Measurements from ENCODE around the gene PHLPP1. TPM values are rescaled to one million over a fixed set of nuclear protein-coding genes. Genes with fewer than 3 reads are reported as not detected.

PHLPP1 gene
- total RNA-seq, 4 donors from 2014 or later = 17.7 to 29.5 (median 25.5) TPM

DNA sequence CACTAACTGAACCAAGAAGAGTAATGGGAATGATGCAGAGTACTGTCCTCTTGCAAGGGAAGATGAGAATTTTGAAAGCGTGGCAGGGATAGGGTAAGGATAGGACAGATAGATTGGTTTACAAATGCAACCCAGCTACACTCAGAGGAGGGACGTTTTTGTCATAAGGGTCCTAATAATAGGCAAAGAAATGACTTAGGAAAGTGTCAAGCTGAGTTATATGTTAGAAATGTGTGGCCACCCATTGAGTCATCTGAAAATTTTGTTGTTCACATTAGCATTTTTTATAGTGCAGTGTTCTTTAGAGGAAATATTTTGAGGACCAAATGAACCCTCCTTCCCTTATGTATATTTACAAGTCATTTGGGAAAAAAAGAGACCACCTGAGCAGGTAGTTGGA is 137.5 kb downstream of the PHLPP1 start:
- in situ Hi-C loops (cut with MboI; ENCODE audit: low pct_ligation_motif_present in 1 of 4, low pct_unique_long_range_greater_than_20kb in 1 of 4, low sequenced_read_pairs in 3 of 4) (no loop called here), intact Hi-C loops (cut with DNase I; ENCODE audit: low total_unique reads) (no loop called here)
- DNase-seq = no peak
- Histone ChIP-seq H3K4me3 (no peak overlapping the region), H3K36me3 (no peaks in the 10 kb centered on the region), H3K4me1 (peaks cover 0 to 5% (median 0%) of the 10 kb centered on the region in 4 donors), H3K9me3 (no peaks in the 10 kb centered on the region), H3K27me3 (no peaks in the 10 kb centered on the region), H3K27ac (no peak overlapping the region)
- TF ChIP-seq POLR2A (IDR thresholded peaks at IDR 0.05) (no peak), POLR2AphosphoS5 (IDR thresholded peaks at IDR 0.05) (no peak), EP300 (IDR thresholded peaks at IDR 0.05; ENCODE audit: low read depth) (no peak)
- TF ChIP-seq, protein P1, sequence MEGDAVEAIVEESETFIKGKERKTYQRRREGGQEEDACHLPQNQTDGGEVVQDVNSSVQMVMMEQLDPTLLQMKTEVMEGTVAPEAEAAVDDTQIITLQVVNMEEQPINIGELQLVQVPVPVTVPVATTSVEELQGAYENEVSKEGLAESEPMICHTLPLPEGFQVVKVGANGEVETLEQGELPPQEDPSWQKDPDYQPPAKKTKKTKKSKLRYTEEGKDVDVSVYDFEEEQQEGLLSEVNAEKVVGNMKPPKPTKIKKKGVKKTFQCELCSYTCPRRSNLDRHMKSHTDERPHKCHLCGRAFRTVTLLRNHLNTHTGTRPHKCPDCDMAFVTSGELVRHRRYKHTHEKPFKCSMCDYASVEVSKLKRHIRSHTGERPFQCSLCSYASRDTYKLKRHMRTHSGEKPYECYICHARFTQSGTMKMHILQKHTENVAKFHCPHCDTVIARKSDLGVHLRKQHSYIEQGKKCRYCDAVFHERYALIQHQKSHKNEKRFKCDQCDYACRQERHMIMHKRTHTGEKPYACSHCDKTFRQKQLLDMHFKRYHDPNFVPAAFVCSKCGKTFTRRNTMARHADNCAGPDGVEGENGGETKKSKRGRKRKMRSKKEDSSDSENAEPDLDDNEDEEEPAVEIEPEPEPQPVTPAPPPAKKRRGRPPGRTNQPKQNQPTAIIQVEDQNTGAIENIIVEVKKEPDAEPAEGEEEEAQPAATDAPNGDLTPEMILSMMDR (IDR thresholded peaks at IDR 0.05) = no peak
- WGBS, 2 donors (ENCODE audit: low coverage in 1 of 2) = 46 to 65% methylated on average over 2 of the region's 2 CpGs

DNA sequence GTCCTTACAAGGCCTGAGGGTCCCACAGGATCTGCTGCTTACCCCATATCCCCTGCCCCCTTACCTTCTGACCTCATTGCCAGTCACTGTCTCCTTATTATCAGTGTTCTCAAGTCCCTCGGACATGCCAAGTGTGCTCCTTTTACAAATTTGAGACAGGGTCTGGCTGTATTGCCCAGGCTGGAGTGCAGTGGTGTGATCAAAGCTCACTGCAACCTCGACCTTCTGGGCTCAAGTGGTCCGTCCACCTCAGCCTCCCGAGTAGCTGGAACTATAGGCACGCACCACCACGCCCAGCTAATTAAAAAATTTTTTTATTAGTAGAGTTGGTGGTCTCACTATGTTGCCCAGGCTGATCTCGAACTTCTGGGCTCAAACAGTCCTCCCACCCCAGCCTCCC is 141.0 kb downstream of the PHLPP1 start:
- in situ Hi-C loops (cut with MboI; ENCODE audit: low pct_ligation_motif_present in 1 of 4, low pct_unique_long_range_greater_than_20kb in 1 of 4, low sequenced_read_pairs in 3 of 4) (no loop called here), intact Hi-C loops (cut with DNase I; ENCODE audit: low total_unique reads) (no loop called here)
- no peak for DNase-seq
- H3K27ac ChIP-seq = no peak overlapping the region
- H3K4me1 ChIP-seq = no peaks in the 10 kb centered on the region
- H3K27me3 ChIP-seq = no peaks in the 10 kb centered on the region
- no peaks in the 10 kb centered on the region for H3K9me3 ChIP-seq
- 92% methylated on average over 7 of the region's 7 CpGs; no CpG with 5 or more reads in 1 of the 2 donors for WGBS, 2 donors (ENCODE audit: low coverage in 1 of 2)
- no peak overlapping the region for H3K4me3 ChIP-seq
- TF ChIP-seq POLR2AphosphoS5 (IDR thresholded peaks at IDR 0.05) (no peak), EP300 (IDR thresholded peaks at IDR 0.05; ENCODE audit: low read depth) (no peak), POLR2A (IDR thresholded peaks at IDR 0.05) (no peak)
- TF ChIP-seq, protein P1 (IDR thresholded peaks at IDR 0.05) = no peak
- H3K36me3 ChIP-seq = no peaks in the 10 kb centered on the region

DNA sequence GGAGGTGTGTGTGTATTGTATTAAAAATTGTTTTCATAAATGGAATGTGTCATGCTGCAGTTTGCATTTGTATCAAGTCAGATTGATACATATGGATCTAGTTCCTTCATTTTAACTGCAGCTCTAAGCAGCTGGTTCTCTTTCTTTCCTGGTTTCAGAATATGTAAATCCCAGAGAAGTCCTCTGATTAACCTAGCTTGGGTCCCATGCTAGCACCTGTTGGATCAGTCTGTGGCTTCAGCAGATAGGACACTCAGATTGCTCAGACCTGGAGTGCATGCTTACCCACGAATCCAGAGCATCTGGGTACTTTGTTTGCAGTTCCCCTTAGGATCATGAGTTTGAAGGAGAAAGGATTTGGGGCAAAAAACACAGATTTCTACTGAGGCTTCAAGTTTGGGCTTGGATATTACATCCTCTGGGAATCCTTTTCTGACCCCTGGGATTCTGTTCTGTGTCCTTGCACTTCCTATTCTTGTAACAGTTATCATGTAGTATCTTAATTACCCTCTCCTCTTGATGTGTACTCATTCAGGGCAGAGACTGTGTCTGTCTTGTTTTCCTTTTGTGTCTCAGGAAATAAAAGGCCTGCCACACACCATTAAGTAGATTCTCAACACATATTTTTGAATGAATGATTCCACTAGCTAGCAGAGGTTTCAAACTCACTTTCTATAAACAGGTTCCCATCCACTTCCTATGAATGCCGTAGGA is 142.1 kb downstream of the PHLPP1 start:
- Histone ChIP-seq H3K27ac (no peak overlapping the region), H3K4me1 (no peaks in the 10 kb centered on the region), H3K4me3 (no peak overlapping the region), H3K36me3 (no peaks in the 10 kb centered on the region), H3K27me3 (no peaks in the 10 kb centered on the region), H3K9me3 (no peaks in the 10 kb centered on the region)
- intact Hi-C loops (cut with DNase I; ENCODE audit: low total_unique reads) (no loop called here), in situ Hi-C loops (cut with MboI; ENCODE audit: low pct_ligation_motif_present in 1 of 4, low pct_unique_long_range_greater_than_20kb in 1 of 4, low sequenced_read_pairs in 3 of 4) (no loop called here)
- 80 to 100% methylated on average over 1 to 2 of the region's 2 CpGs for WGBS, 2 donors (ENCODE audit: low coverage in 1 of 2)
- no peak for DNase-seq
- no peak for TF ChIP-seq POLR2AphosphoS5 (IDR thresholded peaks at IDR 0.05)
- no peak for TF ChIP-seq POLR2A (IDR thresholded peaks at IDR 0.05)
- TF ChIP-seq, protein P1 (IDR thresholded peaks at IDR 0.05) = no peak
- TF ChIP-seq EP300 (IDR thresholded peaks at IDR 0.05; ENCODE audit: low read depth) = no peak

DNA sequence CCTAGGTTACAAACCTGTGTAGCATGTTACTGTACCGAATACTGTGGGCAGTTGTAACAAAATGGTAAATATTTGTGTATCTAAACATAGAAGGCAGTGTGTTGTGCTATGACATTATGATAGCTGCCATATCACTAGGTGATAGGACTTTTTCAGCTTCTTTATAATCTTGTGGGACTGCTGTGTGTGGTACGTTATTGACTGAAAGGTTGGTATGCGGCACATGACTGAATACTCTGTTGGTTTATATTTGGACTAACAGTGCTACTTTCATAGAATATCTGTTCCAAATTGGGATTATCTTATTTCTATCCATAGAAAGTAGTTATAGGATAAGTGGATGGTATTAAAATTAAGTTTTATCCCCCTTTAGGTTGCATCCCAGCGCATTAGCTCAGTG is 144.7 kb downstream of the PHLPP1 start:
- Histone ChIP-seq H3K36me3 (no peaks in the 10 kb centered on the region), H3K9me3 (no peaks in the 10 kb centered on the region), H3K4me1 (no peaks in the 10 kb centered on the region), H3K27ac (no peak overlapping the region), H3K27me3 (no peaks in the 10 kb centered on the region), H3K4me3 (no peak overlapping the region)
- DNase-seq = no peak
- 89% methylated on average over 3 to 4 of the region's 4 CpGs for WGBS, 2 donors (ENCODE audit: low coverage in 1 of 2)
- TF ChIP-seq EP300 (IDR thresholded peaks at IDR 0.05; ENCODE audit: low read depth) = no peak
- in situ Hi-C loops (cut with MboI; ENCODE audit: low pct_ligation_motif_present in 1 of 4, low pct_unique_long_range_greater_than_20kb in 1 of 4, low sequenced_read_pairs in 3 of 4) (no loop called here), intact Hi-C loops (cut with DNase I; ENCODE audit: low total_unique reads) (no loop called here)

DNA sequence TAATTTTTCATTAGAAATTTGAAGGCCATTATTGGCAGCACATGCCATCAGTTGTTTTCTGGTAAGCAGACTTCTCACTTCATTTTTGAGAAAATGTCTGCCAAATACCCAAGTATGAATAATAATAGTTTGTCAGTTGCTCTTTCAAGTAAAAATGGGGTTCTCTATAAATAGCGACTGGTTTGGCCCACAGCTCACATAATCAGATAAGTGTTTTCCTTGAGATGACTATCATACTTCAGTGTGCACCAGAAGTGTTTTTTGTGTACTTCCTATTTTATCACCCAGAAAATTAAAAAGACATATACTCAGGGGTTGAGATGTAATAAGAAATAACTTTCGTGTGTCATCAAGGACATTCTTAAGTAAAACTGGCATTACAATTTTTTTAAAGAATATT is 147.1 kb downstream of the PHLPP1 start:
- H3K36me3 ChIP-seq = no peaks in the 10 kb centered on the region
- no peak for TF ChIP-seq POLR2A (IDR thresholded peaks at IDR 0.05)
- TF ChIP-seq, protein P1 (IDR thresholded peaks at IDR 0.05) = no peak
- TF ChIP-seq POLR2AphosphoS5 (IDR thresholded peaks at IDR 0.05) = no peak
- no peak for TF ChIP-seq EP300 (IDR thresholded peaks at IDR 0.05; ENCODE audit: low read depth)
- H3K27me3 ChIP-seq = no peaks in the 10 kb centered on the region
- no peak for DNase-seq
- intact Hi-C loops (cut with DNase I; ENCODE audit: low total_unique reads) (no loop called here), in situ Hi-C loops (cut with MboI; ENCODE audit: low pct_ligation_motif_present in 1 of 4, low pct_unique_long_range_greater_than_20kb in 1 of 4, low sequenced_read_pairs in 3 of 4) (no loop called here)
- H3K27ac ChIP-seq = no peak overlapping the region
- H3K4me1 ChIP-seq = no peaks in the 10 kb centered on the region
- H3K9me3 ChIP-seq = no peaks in the 10 kb centered on the region
- H3K4me3 ChIP-seq = no peak overlapping the region
- WGBS, 2 donors (ENCODE audit: low coverage in 1 of 2) = 90 to 96% methylated on average over 2 of the region's 2 CpGs
